KMS-11 (cell line): ENCODE results near the gene DAAM2.

ENCODE experiments used
- H2AFZ ChIP-seq: fragments of 200-600 bp; sonication (generic); 2 replicates; pipeline ENCODE4 v1.6.1; 2016; ENCODE audit warnings: antibody characterized with exemption, mixed run types, low read depth
- H3K27ac ChIP-seq: fragments of 200-600 bp; sonication (generic); 2 replicates; pipeline ENCODE4 v1.6.1; 2016; ENCODE audit warnings: mild to moderate bottlenecking, mixed run types
- H3K27me3 ChIP-seq: fragments of 200-600 bp; sonication (generic); 2 replicates; pipeline ENCODE4 v1.6.1; 2017; ENCODE audit warnings: mild to moderate bottlenecking, low read depth, mixed run types, moderate library complexity; ENCODE audit not compliant: insufficient read depth
- H3K36me3 ChIP-seq: fragments of 200-600 bp; sonication (generic); 2 replicates; pipeline ENCODE4 v1.6.1; 2017; ENCODE audit warnings: mild to moderate bottlenecking, mixed run types; ENCODE audit not compliant: insufficient read depth
- H3K4me1 ChIP-seq: fragments of 200-600 bp; sonication (generic); 2 replicates; pipeline ENCODE4 v1.6.1; 2016; ENCODE audit warnings: mild to moderate bottlenecking, low read depth, mixed run types; ENCODE audit not compliant: poor library complexity, severe bottlenecking
- H3K4me2 ChIP-seq: fragments of 200-600 bp; sonication (generic); 2 replicates; pipeline ENCODE4 v1.7.0; 2016; ENCODE audit warnings: mild to moderate bottlenecking, mixed run types
- H3K4me3 ChIP-seq: fragments of 200-600 bp; sonication (generic); IDR thresholded peaks from 2 replicates; pipeline ENCODE4 v1.6.1; 2017; ENCODE audit warnings: low read depth, low read length, mixed read lengths; ENCODE audit not compliant: insufficient read depth
- H3K79me2 ChIP-seq: fragments of 200-600 bp; sonication (generic); 2 replicates; pipeline ENCODE4 v1.6.1; 2016; ENCODE audit warnings: low read depth, mixed run types; ENCODE audit not compliant: insufficient read depth
- H3K9ac ChIP-seq: fragments of 200-600 bp; sonication (generic); 2 replicates; pipeline ENCODE4 v1.6.1; 2016; ENCODE audit warnings: mild to moderate bottlenecking, mixed run types
- H4K20me1 ChIP-seq: fragments of 200-600 bp; sonication (generic); 2 replicates; pipeline ENCODE4 v1.6.1; 2016; ENCODE audit warnings: mild to moderate bottlenecking, mixed run types; ENCODE audit not compliant: insufficient read depth
- TF ChIP-seq, protein P1 (sequence below): fragments of 200-600 bp; sonication (generic); conservative IDR thresholded peaks from 2 replicates; pipeline ENCODE4 v1.6.1; 2017; ENCODE audit warnings: low read depth, mild to moderate bottlenecking, antibody characterized with exemption, low read length, moderate library complexity, mixed read lengths

Gene DAAM2

GRCh38 chr6:39936857-39937256, 144.7 kb downstream of the DAAM2 start:
- no peak overlapping the region for H3K9ac ChIP-seq
- H3K79me2 ChIP-seq: no peaks in the 10 kb centered on the region
- H3K4me1 ChIP-seq: peaks cover 8% of the 10 kb centered on the region
- no peak overlapping the region for H2AFZ ChIP-seq
- H3K36me3 ChIP-seq: no peaks in the 10 kb centered on the region
- TF ChIP-seq, protein P1, sequence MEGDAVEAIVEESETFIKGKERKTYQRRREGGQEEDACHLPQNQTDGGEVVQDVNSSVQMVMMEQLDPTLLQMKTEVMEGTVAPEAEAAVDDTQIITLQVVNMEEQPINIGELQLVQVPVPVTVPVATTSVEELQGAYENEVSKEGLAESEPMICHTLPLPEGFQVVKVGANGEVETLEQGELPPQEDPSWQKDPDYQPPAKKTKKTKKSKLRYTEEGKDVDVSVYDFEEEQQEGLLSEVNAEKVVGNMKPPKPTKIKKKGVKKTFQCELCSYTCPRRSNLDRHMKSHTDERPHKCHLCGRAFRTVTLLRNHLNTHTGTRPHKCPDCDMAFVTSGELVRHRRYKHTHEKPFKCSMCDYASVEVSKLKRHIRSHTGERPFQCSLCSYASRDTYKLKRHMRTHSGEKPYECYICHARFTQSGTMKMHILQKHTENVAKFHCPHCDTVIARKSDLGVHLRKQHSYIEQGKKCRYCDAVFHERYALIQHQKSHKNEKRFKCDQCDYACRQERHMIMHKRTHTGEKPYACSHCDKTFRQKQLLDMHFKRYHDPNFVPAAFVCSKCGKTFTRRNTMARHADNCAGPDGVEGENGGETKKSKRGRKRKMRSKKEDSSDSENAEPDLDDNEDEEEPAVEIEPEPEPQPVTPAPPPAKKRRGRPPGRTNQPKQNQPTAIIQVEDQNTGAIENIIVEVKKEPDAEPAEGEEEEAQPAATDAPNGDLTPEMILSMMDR: no peak
- H3K4me2 ChIP-seq: no peak overlapping the region
- no peak overlapping the region for H3K4me3 ChIP-seq
- no peak overlapping the region for H3K27ac ChIP-seq
- no peaks in the 10 kb centered on the region for H3K27me3 ChIP-seq
- no peaks in the 10 kb centered on the region for H4K20me1 ChIP-seq

DNA sequence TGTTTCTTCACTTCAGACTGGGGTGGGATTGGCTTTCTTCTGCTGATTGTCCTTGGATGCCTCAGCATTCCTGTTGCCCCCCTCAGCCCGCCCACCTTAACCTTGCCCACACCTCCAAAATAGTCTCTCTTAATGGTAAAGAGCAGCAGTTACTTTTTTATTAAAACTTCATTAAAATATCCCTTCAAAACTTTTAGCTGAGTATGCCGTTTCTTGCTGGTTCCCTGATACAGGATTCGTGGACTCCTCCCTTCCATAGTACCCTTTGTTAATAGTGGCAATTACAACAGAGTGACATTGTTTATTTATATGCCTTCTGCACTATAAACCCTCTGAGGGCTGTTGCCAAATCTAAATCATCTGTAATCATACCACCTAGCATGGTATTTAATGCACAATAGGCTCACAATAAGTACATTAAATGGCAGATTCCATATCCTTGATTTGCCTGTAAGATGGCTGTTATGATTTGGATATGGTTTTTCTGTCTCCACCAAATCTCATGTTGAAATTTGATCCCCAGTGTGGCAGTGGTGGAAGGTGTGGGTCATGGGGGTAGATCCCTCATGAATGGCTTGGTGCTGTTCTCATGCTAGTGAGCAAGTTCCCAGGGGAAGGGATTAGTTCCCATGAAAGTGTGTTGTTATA, 145.6 kb downstream of the DAAM2 start:
- H3K27me3 ChIP-seq: no peaks in the 10 kb centered on the region
- H4K20me1 ChIP-seq: no peaks in the 10 kb centered on the region
- peaks cover 8% of the 10 kb centered on the region for H3K4me1 ChIP-seq
- H3K9ac ChIP-seq: no peak overlapping the region
- H3K36me3 ChIP-seq: no peaks in the 10 kb centered on the region
- H3K4me3 ChIP-seq: no peak overlapping the region
- TF ChIP-seq, protein P1: no peak
- no peak overlapping the region for H2AFZ ChIP-seq
- no peaks in the 10 kb centered on the region for H3K79me2 ChIP-seq
- no peak overlapping the region for H3K27ac ChIP-seq
- no peak overlapping the region for H3K4me2 ChIP-seq

GRCh38 chr6:39938773-39939654, 146.8 kb downstream of the DAAM2 start:
- TF ChIP-seq, protein P1: no peak
- Histone ChIP-seq H3K4me3 (no peak overlapping the region), H3K36me3 (no peaks in the 10 kb centered on the region), H3K9ac (no peak overlapping the region), H2AFZ (no peak overlapping the region), H3K27ac (no peak overlapping the region), H3K79me2 (no peaks in the 10 kb centered on the region), H3K4me1 (peaks cover 8% of the 10 kb centered on the region), H3K27me3 (no peaks in the 10 kb centered on the region), H3K4me2 (no peak overlapping the region), H4K20me1 (no peaks in the 10 kb centered on the region)

GRCh38 chr6:39941138-39941537, 149.0 kb downstream of the DAAM2 start:
- no peaks in the 10 kb centered on the region for H3K36me3 ChIP-seq
- no peak overlapping the region for H3K4me2 ChIP-seq
- TF ChIP-seq, protein P1: no peak
- H3K9ac ChIP-seq: no peak overlapping the region
- no peaks in the 10 kb centered on the region for H3K27me3 ChIP-seq
- H3K4me1 ChIP-seq: peaks cover 8% of the 10 kb centered on the region
- H3K4me3 ChIP-seq: no peak overlapping the region
- H4K20me1 ChIP-seq: no peaks in the 10 kb centered on the region
- no peak overlapping the region for H2AFZ ChIP-seq
- H3K79me2 ChIP-seq: no peaks in the 10 kb centered on the region
- no peak overlapping the region for H3K27ac ChIP-seq
